Heart left ventricle (tissue), 13 donors: ENCODE results near the gene TDP1.

Experiments used
- CTCF ChIP-seq, 12 donors: fragments of 200-600 bp; sonication (generic) in 4 of 12; IDR thresholded peaks; one replicate each; pipeline versions ENCODE4 v1.5.0 to v1.8.0; 2018 to 2022; ENCODE audit warnings: antibody characterized with exemption in 12 of 12, mild to moderate bottlenecking in 5 of 12
- POLR2A ChIP-seq, 2 donors: fragments of 450-650 bp; IDR thresholded peaks; one replicate each; pipeline ENCODE4 v1.6.1; 2017; ENCODE audit warnings: antibody characterized with exemption in 2 of 2, mild to moderate bottlenecking in 2 of 2, moderate library complexity in 2 of 2
- donor health status: ischemic (EF 13 %, LVEDD 7.1; RV severe dilation, severe dysfunction).
- donor health status: DM: no; HTN: yes; CAD: no.
- donor health status: DM: no; HTN: no; CAD: no.
- donor health status: ischemic (EF 25% LVEDD 6.9; RV normal size, moderate dysfunction).
- donor health status: ischemic (EF 25% LVEDD 5.7; RV mildly dilated, moderate dysfunction).
- donor health status: ischemic (EF 35%, LVEDD 5.7; RV mildly dilated, moderate dysfunction).
- donor health status: nonischemic (EF 11% LVEDD 7.7; RV severe dilation, severe dysfunction).
- donor health status: DM: yes; HTN: yes; CAD: no.
- donor health status: PGD.
- donor health status: ischemic (EF 29% LVEDD 5.4; RV normal size, mild dysfunction).
- donor health status: nonischemic (EF 23%, LVEDD 6.1; RV moderate dilation, normal function).

- TF ChIP-seq CTCF (IDR thresholded peaks at IDR 0.05) (no peak), POLR2A (IDR thresholded peaks at IDR 0.05) (no peak)
These were observed 43.0 kb upstream of the TDP1 start for GRCh38 chr14:89912667-89913211.
